HUES64 (cell line): Measurements from ENCODE around the gene CENPH.

Source experiments
- H3K27ac ChIP-seq: 2 replicates; pipeline ENCODE4 v1.7.0; 2013; ENCODE audit warnings: low read depth, low read length, inconsistent platforms
- H3K27me3 ChIP-seq: 2 replicates; pipeline ENCODE4 v1.6.1; 2013; ENCODE audit warnings: mild to moderate bottlenecking, low read length; ENCODE audit not compliant: insufficient read depth
- H3K36me3 ChIP-seq: 2 replicates; pipeline ENCODE4 v1.6.1; 2013; ENCODE audit warnings: mild to moderate bottlenecking, low read length; ENCODE audit not compliant: insufficient read depth
- H3K4me1 ChIP-seq: 2 replicates; pipeline ENCODE4 v1.6.1; 2013; ENCODE audit warnings: mild to moderate bottlenecking, low read length, moderate library complexity; ENCODE audit not compliant: insufficient read depth
- H3K4me3 ChIP-seq: 2 replicates; pipeline ENCODE4 v1.5.1; 2013; ENCODE audit warnings: mild to moderate bottlenecking, low read length, moderate library complexity
- H3K9ac ChIP-seq: 2 replicates; pipeline ENCODE4 v1.6.1; 2013; ENCODE audit warnings: mild to moderate bottlenecking, low read depth, low read length
- H3K9me3 ChIP-seq: 2 replicates; pipeline ENCODE4 v1.6.1; 2013; ENCODE audit warnings: low read depth, low read length; ENCODE audit not compliant: insufficient read depth
- WGBS: fragments of 150-250, 120-280 bp; methylation state at CpG from one replicate; pipeline ENCODE4 v1.1.7; 2013; ENCODE audit warnings: missing lambda C conversion rate; 5-methylcytosine and 5-hydroxymethylcytosine counted together

CENPH gene

GRCh38 chr5:69257577-69257976, 68.2 kb downstream of the CENPH start:
- Histone ChIP-seq H3K27me3 (no peaks in the 10 kb centered on the region), H3K4me3 (no peak overlapping the region), H3K9me3 (no peaks in the 10 kb centered on the region), H3K9ac (no peak overlapping the region), H3K27ac (no peak overlapping the region), H3K36me3 (peaks cover 83% of the 10 kb centered on the region), H3K4me1 (no peaks in the 10 kb centered on the region)
- 91% methylated on average over 1 of the region's 1 CpG for WGBS
